ENCODE measurements around the gene TTLL7.
A peak's percentile ranks its signal among the peaks of the same experiment; 100 is the strongest.

The TTLL7 gene, protein sequence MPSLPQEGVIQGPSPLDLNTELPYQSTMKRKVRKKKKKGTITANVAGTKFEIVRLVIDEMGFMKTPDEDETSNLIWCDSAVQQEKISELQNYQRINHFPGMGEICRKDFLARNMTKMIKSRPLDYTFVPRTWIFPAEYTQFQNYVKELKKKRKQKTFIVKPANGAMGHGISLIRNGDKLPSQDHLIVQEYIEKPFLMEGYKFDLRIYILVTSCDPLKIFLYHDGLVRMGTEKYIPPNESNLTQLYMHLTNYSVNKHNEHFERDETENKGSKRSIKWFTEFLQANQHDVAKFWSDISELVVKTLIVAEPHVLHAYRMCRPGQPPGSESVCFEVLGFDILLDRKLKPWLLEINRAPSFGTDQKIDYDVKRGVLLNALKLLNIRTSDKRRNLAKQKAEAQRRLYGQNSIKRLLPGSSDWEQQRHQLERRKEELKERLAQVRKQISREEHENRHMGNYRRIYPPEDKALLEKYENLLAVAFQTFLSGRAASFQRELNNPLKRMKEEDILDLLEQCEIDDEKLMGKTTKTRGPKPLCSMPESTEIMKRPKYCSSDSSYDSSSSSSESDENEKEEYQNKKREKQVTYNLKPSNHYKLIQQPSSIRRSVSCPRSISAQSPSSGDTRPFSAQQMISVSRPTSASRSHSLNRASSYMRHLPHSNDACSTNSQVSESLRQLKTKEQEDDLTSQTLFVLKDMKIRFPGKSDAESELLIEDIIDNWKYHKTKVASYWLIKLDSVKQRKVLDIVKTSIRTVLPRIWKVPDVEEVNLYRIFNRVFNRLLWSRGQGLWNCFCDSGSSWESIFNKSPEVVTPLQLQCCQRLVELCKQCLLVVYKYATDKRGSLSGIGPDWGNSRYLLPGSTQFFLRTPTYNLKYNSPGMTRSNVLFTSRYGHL

DNA sequence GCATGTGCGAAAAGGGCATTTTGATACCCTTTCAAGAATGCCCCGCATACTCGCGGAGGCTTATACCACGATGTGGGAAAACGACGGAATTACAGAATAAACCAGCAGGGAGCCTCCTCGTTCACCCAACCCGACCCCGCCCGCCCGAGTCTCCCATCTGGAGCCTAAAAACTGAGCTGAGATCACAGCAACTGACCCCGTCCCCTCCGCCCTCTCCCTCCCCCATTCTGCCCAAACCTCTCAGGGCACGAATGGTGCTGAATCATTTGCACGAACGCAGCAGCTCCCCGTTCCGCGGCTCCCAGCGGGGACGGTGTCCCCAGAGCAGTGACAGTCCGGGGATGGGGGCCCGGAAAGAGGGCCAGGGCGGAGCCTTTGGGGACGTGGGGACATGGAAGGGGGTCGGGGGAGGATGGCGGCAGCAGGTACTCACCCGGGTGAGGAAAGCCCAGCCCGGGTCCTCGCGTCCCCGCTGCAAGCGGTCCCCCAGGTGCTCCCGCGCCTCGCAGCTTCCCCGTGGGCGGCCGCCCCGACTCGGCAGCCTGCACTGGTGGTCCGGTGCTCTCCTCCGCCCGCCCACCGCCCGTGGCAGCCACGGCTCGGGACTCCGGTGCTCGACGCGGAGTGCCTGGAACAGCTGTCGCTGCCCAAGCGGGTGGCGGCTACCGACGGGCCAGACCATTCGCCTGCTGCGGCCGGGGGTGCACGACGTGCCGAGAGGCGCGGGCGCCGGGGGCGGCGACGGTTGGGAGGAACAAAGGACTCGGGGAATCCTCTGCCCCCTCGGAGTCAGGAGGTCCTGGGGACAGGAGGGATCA is at the start of gene TTLL7:
Gene TTLL7, minus strand, starts transcription at position 635 of the 818 bp plus-strand sequence. CDS start 46,921 bp downstream, outside the sequence.
- DNase-seq: peak; percentile 53 to 60

GRCh38 chr1:84042461-84042860 is 43.5 kb upstream of the TTLL7 start:
- DNase-seq: no peak

GRCh38 chr1:84037758-84038611 is 39.1 kb upstream of the TTLL7 start:
- DNase-seq: no peak

GRCh38 chr1:84031802-84032327 is 32.9 kb upstream of the TTLL7 start:
- no peak for DNase-seq

DNA sequence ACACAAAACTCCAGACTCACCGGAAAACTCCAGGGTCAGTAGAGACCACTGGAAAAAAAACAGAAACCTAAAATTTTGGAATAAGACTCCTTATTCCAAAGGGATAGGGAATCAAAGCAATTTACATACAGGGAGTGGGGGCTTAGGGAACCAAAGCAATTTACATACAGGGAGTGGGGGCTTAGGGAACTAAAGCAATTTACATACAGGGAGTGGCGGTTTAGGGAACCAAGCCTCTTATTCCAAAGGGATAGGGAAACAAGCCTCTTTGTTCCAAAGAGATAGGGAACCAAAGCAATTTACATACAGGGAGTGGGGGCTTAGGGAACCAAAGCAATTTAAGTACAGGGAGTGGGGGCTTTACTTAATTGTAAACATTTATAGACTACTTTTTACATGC is 28.4 kb upstream of the TTLL7 start:
- no peak for DNase-seq

- no peak for DNase-seq
These were observed 27.0 kb upstream of the TTLL7 start for GRCh38 chr1:84025966-84026365.

DNA sequence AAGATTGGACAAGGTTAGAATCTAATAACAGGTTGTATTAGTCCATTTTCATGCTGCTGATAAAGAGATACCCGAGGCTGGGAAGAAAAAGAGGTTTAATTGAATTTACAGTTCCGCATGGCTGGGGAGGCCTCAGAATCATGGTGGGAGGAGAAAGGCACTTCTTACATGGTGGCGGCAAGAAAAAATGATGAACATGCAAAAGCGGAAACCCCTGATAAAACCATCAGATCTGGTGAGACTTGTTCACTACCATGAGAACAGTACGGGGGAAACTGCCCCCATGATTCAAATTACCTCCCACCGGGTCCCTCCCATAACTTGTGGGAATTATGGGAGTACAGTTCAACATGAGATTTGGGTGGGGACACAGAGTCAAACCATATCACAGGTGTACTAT is 22.9 kb upstream of the TTLL7 start:
- DNase-seq: no peak

- DNase-seq: no peak
These were observed 21.2 kb upstream of the TTLL7 start for GRCh38 chr1:84020151-84020550.

DNA sequence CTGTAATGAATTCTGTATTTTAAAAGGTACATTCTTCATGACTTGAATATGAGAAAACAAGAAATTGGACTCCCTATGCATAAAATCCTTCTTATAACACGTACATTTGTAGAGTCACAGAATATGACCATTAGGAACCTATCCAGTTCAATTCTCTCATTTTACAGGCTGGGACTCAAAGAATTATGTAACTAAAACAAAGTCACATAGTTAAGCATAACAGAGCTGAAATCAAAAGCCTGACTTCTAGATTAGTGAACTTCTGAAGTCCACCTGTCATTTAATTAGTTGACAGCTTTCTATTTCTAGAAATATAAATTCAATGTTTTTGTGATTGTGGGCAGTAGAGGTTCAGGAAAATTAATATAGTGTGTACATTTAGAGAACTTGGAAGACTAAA is 20.3 kb upstream of the TTLL7 start:
- no peak for DNase-seq

GRCh38 chr1:84013708-84014107 is 14.8 kb upstream of the TTLL7 start:
- no peak for DNase-seq

DNA sequence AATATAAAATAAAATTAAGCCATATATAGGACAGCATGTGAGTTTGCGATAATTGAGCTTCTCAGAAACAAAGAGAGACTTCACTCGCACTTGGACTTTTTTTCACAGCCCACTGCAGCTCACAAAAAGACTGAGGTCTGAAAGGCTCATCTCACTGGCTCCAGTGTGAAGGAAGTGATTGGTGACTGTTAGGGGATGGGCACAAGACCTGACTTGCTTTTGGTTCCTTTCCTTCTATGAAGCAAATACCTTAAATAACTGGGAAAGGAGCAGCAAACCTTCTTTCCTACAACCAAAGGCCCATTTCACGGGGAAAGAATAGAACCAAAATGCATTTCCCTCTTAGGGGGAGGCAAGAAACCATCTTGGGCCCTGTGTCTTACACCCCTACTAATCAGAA is 13.1 kb upstream of the TTLL7 start:
- no peak for DNase-seq

GRCh38 chr1:84010136-84010535 is 11.2 kb upstream of the TTLL7 start:
- DNase-seq: no peak

GRCh38 chr1:84008631-84009030 is 9.7 kb upstream of the TTLL7 start:
- no peak for DNase-seq

DNA sequence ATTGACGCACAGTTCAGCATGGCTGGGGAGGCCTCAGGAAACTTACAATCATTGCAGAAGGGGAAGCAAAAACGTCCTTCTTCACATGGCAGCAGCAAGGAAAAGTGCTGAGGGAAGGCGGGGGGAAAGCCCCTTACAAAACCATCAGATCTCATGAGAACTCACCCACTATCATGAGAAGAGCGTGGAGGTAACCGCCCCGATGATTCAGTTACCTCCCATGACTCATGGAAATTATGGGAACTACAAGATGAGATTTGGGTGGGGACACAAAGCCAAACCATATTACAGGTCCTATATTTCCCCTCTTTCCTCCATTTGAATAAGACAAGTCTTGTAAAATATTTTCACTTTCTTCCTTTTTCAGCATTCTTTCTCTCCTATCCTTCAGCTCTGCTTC is 7.7 kb upstream of the TTLL7 start:
- DNase-seq: no peak

GRCh38 chr1:84001501-84001900 is 2.6 kb upstream of the TTLL7 start:
- DNase-seq: no peak

- DNase-seq: no peak
These were observed 2.1 kb upstream of the TTLL7 start for GRCh38 chr1:84000954-84001495.

- DNase-seq: no peak
These were observed 1.4 kb upstream of the TTLL7 start for GRCh38 chr1:84000196-84000885.

DNA sequence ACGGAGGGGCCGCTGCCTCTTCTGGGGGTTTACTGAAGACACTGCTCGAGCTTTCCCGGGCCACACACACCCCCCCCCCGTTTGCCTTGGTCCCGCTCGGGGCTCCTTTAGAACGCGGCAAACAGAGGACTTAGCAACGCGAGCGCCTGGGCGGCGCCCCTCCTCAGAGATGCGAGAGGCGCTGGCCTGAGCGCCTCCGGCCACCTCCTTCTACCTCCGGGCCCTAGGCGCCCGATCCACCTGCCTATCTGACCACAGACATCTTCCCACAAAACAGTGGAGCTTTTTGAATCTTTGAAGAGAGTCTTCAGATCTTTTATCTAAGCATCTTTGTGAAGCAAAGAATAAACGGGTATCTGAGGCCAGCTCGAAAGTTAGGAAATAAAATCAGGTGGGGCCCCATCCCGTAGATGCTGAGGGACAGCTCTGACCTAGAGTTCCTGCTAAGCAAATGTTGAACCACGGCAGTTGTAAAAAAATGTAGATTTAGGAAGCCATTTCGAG is 436 bp upstream of the TTLL7 start:
- DNase-seq: no peak

GRCh38 chr1:83998205-83998497 is 781 bp downstream of the TTLL7 start:
- DNase-seq: no peak

DNA sequence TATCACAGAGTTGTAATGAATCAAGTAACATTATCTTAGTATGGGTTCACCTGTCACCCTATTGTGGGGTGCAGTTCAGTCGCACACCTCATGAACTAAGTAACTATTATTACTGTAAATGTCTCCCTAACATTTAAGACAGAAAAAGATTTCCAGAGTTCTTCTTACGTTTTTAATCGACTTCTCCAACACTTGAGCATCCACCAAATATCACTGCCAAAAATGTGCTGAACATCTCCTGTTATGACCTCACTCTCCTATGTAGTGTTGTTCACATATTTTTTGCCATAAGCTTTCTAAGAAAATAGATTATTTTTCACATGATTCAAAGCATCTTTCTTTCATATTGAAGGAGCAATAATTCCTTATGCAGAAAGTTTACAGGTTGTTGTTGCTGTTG is 1.3 kb downstream of the TTLL7 start:
- no peak for DNase-seq

DNA sequence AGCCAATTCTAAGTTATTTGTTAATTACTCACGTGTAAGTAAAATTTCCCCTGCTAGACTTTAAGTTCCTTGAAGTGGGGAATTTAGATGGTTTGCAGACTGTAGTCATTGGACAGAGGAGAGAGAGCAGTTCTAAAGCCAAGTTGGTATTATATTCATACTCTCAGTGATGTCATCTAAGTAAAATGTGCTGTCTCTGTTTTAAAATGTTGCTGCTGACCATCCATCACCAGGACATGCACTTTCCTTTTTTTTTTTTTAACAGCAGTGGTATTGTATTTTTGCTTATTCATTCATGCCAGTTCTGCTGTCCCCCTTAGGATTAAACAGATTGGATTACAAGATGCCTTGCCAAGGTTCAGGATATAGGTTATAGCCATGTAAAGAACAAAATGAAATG is 2.3 kb downstream of the TTLL7 start:
- no peak for DNase-seq

All from stimulated activated CD4-positive, alpha-beta T cell treated with anti-CD3 and anti-CD28 coated beads, Interleukin-2, amount 100 ng/mL, for 48 hours (primary cell).